ENCODE data around the gene GPR146. TPM values are rescaled to one million over a fixed set of nuclear protein-coding genes. Genes with fewer than 3 reads are reported as not detected.
A peak's percentile ranks its signal among the peaks of the same experiment; 100 is the strongest.

The GPR146 gene
- total and polyA plus RNA-seq, 2 of the 13 experiments (the other 11 are each of a cell fraction or from before 2014, with no cell fraction given), result 2.0 to 15.9 TPM

DNA sequence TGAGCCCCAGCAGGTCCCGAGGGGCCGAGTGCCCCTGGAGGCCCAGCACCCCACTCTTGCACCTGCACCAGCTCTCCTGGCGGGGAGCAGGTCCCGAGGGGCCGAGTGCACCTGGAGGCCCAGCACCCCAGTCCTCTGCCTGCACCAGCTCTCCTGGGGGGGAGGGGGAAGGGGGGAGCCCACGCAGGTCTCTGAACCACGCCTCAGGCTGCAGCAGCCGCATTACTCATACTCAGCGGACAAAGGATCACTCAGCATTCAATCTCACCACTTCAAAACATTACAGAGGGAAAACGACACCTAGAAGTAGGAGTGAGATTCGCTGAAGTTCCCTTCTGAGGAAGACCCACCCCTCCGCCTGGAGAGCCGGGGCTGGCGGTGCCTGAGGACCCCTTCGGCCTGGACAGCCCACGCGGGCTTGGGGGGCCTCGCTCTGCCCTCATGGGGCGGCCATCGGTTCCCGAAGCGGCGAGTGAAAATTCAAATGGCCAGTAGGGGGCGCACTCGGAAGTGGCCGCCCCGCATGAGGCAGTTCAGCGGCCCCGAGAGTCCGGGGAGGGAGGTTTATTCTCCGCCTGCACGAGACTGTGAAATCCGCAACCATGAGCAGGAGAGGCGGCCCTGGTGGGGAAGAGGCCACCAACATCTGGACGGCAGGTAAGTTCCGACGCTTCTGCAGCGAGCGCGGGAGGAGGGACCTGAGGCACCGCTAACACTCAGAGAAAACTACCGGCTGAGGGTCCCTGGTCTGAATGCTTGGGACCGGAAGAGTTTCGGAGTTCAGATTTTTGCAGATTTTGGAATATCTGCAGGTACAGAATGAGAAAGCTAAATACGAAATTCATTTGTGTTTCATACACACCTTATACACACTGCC lies 42.5 kb downstream of the GPR146 start (continued):
- TF ChIP-seq EEA1 (CRISPR knock-in tag; IDR thresholded peaks at IDR 0.05; ENCODE audit: borderline replicate concordance) (no peak), E2F1 (CRISPR knock-in tag; IDR thresholded peaks at IDR 0.05) (0 out of 2 replicates have a peak, but pooled peaks have one; percentile 24), STAT5B (CRISPR knock-in tag; IDR thresholded peaks at IDR 0.05) (no peak), CEBPG (CRISPR knock-in tag; IDR thresholded peaks at IDR 0.05) (peak; percentile 7; the same call in 1 of the 2 replicates), JUNB (CRISPR knock-in tag; IDR thresholded peaks at IDR 0.05; ENCODE audit: borderline replicate concordance) (no peak), GPBP1L1 (CRISPR knock-in tag; IDR thresholded peaks at IDR 0.05) (no peak), ZNF883 (CRISPR knock-in tag; IDR thresholded peaks at IDR 0.05; ENCODE audit: not compliant biosample characterization) (peak; percentile 21), ZNF724P (CRISPR knock-in tag; IDR thresholded peaks at IDR 0.05; ENCODE audit: borderline replicate concordance) (no peak), ZNF572 (CRISPR knock-in tag; IDR thresholded peaks at IDR 0.05) (peak; percentile 81; the same call in 1 of the 2 replicates), DPF2 (CRISPR knock-in tag; IDR thresholded peaks at IDR 0.05; ENCODE audit: borderline replicate concordance, low read depth) (no peak), ZNF616 (CRISPR knock-in tag; IDR thresholded peaks at IDR 0.05; ENCODE audit: low read depth) (no peak), NPAS2 (CRISPR knock-in tag; IDR thresholded peaks at IDR 0.05; ENCODE audit: borderline replicate concordance) (no peak), MBD4 (IDR thresholded peaks at IDR 0.05; ENCODE audit: borderline replicate concordance, low read length) (no peak), HIVEP1 (CRISPR knock-in tag; IDR thresholded peaks at IDR 0.05) (peak; percentile 33; the same call in 1 of the 2 replicates), REPIN1 (CRISPR knock-in tag; IDR thresholded peaks at IDR 0.05; ENCODE audit: borderline replicate concordance, low read depth) (peak; percentile 75; the same call in 1 of the 2 replicates), SOX6 (IDR thresholded peaks at IDR 0.05) (no peak), SOX6 (CRISPR knock-in tag; IDR thresholded peaks at IDR 0.05) (peak; percentile 36; the same call in 1 of the 2 replicates)
- TF ChIP-seq, protein P1, sequence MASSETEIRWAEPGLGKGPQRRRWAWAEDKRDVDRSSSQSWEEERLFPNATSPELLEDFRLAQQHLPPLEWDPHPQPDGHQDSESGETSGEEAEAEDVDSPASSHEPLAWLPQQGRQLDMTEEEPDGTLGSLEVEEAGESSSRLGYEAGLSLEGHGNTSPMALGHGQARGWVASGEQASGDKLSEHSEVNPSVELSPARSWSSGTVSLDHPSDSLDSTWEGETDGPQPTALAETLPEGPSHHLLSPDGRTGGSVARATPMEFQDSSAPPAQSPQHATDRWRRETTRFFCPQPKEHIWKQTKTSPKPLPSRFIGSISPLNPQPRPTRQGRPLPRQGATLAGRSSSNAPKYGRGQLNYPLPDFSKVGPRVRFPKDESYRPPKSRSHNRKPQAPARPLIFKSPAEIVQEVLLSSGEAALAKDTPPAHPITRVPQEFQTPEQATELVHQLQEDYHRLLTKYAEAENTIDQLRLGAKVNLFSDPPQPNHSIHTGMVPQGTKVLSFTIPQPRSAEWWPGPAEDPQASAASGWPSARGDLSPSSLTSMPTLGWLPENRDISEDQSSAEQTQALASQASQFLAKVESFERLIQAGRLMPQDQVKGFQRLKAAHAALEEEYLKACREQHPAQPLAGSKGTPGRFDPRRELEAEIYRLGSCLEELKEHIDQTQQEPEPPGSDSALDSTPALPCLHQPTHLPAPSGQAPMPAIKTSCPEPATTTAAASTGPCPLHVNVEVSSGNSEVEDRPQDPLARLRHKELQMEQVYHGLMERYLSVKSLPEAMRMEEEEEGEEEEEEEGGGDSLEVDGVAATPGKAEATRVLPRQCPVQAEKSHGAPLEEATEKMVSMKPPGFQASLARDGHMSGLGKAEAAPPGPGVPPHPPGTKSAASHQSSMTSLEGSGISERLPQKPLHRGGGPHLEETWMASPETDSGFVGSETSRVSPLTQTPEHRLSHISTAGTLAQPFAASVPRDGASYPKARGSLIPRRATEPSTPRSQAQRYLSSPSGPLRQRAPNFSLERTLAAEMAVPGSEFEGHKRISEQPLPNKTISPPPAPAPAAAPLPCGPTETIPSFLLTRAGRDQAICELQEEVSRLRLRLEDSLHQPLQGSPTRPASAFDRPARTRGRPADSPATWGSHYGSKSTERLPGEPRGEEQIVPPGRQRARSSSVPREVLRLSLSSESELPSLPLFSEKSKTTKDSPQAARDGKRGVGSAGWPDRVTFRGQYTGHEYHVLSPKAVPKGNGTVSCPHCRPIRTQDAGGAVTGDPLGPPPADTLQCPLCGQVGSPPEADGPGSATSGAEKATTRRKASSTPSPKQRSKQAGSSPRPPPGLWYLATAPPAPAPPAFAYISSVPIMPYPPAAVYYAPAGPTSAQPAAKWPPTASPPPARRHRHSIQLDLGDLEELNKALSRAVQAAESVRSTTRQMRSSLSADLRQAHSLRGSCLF (CRISPR knock-in tag; IDR thresholded peaks at IDR 0.05; ENCODE audit: borderline replicate concordance), result peak; percentile 24; the same call in 1 of the 2 replicates
- TF ChIP-seq, protein P2, sequence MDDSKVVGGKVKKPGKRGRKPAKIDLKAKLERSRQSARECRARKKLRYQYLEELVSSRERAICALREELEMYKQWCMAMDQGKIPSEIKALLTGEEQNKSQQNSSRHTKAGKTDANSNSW (CRISPR knock-in tag; IDR thresholded peaks at IDR 0.05; ENCODE audit: borderline replicate concordance), result no peak
- TF ChIP-seq, protein P3, sequence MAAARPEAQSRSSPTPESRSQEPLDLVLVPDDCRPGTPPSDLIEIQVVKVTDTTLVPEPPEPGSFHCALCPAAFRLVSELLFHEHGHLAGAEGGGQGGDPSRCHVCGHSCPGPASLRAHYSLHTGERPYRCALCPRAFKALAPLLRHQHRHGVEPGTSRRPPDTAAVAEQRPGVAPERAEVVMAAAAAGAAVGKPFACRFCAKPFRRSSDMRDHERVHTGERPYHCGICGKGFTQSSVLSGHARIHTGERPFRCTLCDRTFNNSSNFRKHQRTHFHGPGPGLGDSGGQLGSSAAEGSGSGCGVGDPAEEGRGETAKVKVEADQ (CRISPR knock-in tag; IDR thresholded peaks at IDR 0.05; ENCODE audit: borderline replicate concordance), result peak; percentile 73

Measured in HepG2 (cell line).